NB4 (cell line): ENCODE measurements around the gene KLF3.

ENCODE experiments used
- DNase-seq: peaks from one replicate; pipeline ENCODE4 v3.0.0; 2010; ENCODE audit warnings: low read depth
- H3K4me3 ChIP-seq: one replicate; pipeline ENCODE4 v1.5.1; 2011; ENCODE audit warnings: mild to moderate bottlenecking, low read depth, low read length, moderate library complexity
- MYC ChIP-seq: IDR thresholded peaks from 2 replicates; pipeline ENCODE4 v1.6.1; 2011; ENCODE audit warnings: low read depth, low read length
- POLR2A ChIP-seq: IDR thresholded peaks from 2 replicates; pipeline ENCODE4 v1.6.1; 2011; ENCODE audit warnings: mild to moderate bottlenecking; ENCODE audit not compliant: insufficient read length; ENCODE audit errors: extremely low read depth
- TF ChIP-seq, protein P1 (sequence below): IDR thresholded peaks from one replicate; pipeline ENCODE4 v1.5.1; 2012; ENCODE audit warnings: low read depth, low read length
- TF ChIP-seq, protein P2 (sequence below): IDR thresholded peaks from 2 replicates; pipeline ENCODE4 v1.6.1; 2011; ENCODE audit warnings: low read depth, low read length

KLF3 gene

DNA sequence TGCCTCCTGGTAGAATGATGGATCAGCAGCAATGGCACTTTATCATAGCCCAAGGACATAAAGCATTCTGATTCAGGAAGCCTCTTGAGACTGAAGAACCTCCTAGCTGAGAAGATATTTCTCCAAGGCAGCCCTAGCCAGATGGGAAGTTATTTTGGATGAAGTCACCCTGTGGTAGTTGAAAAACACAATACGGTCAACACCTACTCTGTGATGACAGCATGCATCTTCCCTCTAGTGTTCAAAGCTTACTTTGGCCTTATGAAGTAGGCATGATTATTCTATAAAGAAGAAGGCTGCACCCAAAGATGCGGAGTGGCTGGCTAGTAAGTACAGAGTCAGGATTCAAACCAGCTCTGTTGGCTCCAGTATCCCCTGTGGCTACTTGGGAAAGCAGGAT is 70.9 kb downstream of the KLF3 start:
- H3K4me3 ChIP-seq: no peak overlapping the region
- TF ChIP-seq POLR2A: no peak
- no peak for TF ChIP-seq MYC
- TF ChIP-seq, protein P1, sequence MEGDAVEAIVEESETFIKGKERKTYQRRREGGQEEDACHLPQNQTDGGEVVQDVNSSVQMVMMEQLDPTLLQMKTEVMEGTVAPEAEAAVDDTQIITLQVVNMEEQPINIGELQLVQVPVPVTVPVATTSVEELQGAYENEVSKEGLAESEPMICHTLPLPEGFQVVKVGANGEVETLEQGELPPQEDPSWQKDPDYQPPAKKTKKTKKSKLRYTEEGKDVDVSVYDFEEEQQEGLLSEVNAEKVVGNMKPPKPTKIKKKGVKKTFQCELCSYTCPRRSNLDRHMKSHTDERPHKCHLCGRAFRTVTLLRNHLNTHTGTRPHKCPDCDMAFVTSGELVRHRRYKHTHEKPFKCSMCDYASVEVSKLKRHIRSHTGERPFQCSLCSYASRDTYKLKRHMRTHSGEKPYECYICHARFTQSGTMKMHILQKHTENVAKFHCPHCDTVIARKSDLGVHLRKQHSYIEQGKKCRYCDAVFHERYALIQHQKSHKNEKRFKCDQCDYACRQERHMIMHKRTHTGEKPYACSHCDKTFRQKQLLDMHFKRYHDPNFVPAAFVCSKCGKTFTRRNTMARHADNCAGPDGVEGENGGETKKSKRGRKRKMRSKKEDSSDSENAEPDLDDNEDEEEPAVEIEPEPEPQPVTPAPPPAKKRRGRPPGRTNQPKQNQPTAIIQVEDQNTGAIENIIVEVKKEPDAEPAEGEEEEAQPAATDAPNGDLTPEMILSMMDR: no peak
- TF ChIP-seq, protein P2, sequence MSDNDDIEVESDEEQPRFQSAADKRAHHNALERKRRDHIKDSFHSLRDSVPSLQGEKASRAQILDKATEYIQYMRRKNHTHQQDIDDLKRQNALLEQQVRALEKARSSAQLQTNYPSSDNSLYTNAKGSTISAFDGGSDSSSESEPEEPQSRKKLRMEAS: no peak
- DNase-seq: no peak

DNA sequence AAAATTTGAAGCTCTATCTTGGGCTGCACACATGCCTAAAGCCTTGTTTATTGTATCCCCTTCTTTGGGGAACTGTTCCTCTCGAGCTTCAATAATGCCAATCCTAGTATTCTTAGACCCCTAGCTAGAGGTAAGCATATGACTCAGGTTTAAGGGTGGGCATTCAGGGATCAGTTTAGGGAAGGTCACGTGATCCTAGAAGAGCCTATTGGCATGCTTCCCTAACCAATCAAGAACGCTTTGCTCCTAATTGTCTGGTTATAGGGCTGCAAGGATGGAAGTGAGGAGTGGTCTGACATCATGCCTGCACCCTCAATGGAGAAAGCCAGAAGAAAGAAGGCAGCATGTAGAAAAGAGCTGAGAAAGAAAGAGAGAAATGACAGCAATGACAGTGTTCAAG is 71.9 kb downstream of the KLF3 start:
- TF ChIP-seq, protein P2: no peak
- TF ChIP-seq, protein P1: no peak
- no peak for TF ChIP-seq POLR2A
- TF ChIP-seq MYC: no peak
- DNase-seq: no peak
- no peak overlapping the region for H3K4me3 ChIP-seq

DNA sequence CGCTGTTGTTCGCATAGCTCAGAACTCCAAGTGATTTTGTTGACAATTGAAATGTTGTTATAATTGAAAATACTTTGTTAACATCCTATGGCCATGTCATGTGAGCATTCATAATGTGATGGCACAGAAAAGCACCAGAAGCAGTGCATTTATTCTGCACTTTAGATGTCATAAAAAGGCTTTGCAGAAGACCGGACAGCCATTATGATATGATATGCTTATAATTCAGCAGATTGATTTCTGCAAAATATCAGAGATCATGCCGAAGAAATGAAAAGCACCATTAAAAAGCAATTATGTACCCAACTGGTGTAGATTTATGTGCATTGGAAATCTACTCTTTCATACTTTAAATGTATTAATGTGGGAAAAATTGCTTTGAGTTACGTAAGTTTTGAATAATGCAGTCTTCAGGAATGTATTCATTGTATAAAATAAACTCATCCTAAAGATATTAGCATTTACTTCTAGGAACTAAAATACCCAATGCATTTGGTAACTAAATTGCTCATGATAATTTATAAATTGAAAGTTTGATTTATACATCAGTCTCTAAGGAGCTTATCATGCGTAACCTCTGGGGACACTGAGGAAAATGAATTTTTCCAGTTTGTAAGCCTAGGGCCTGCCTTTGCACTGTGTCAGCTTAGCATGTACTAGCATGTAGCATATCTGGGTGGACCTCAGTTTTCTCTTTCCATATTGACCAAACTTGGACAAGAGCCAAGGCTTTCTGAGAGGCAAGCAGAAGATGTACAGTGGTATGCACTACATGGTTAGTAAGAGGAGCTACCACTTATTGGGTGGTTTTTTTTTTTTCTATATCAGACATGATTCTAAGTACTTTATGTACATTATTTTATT is 75.2 kb downstream of the KLF3 start:
- H3K4me3 ChIP-seq: no peak overlapping the region

DNA sequence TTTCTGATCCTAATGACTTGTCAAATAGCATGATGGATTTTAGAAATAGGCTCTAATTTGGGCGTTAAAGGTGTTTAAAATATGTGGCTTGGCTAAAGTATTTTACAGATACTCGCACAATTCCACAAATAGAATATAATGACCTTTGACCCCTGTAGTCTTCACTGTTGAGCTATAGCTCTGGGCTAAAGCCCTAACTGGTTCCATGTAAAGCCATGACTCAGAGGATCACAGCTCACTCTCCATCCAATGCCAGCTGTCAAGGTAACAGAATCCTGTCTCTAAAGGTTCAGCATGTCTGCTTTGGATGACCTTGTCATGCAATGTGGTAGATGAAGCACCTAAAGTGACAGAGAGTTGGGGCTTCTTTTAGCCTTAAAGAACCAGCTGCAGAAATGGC is 76.3 kb downstream of the KLF3 start:
- TF ChIP-seq MYC: no peak
- TF ChIP-seq POLR2A: no peak
- TF ChIP-seq, protein P1: no peak
- TF ChIP-seq, protein P2: no peak
- DNase-seq: no peak
- no peak overlapping the region for H3K4me3 ChIP-seq

More for the DNA sequence above, 75.2 kb downstream of the KLF3 start:
- DNase-seq: no peak
- TF ChIP-seq POLR2A: no peak
- TF ChIP-seq, protein P1: no peak
- TF ChIP-seq, protein P2: no peak
- TF ChIP-seq MYC: no peak

DNA sequence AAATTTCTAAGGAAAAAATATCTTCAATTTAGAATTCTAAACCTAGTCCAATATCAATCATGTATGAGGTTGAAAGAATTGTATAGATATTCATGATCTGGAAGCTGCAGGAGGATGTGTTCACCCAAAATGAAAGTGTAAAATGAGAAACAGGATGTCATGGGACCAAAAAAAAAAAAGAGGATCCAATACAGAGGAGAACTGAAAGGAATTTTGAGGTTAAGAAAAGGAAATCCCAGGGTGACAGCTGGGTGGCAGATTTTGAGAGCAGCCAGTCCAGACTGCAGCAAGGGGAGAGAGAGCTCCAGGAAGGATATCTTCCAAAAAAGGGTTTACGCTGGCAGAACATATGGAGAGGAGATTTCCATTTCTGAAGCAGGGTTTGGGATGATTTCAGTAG is 79.9 kb downstream of the KLF3 start:
- H3K4me3 ChIP-seq: no peak overlapping the region
- TF ChIP-seq, protein P1: no peak
- TF ChIP-seq, protein P2: no peak
- TF ChIP-seq POLR2A: no peak
- no peak for TF ChIP-seq MYC
- DNase-seq: no peak
